A673 (cell line): ENCODE results near the gene DNAJA4. TPM values are rescaled to one million over a fixed set of nuclear protein-coding genes. Genes with fewer than 3 reads are reported as not detected.
A peak's percentile ranks its signal among the peaks of the same experiment; 100 is the strongest.

Experiments used
- BruUV-seq: library from RNA; stranded (reverse); fragments of 400-500 nt; replicated peaks from 2 replicates; lab custom pipeline; 2021; lab: Mats Ljungman, UMichigan
- CTCF ChIA-PET: fragments of 300-600 bp; sonication (Branson Sonifier 250); formaldehyde crosslinking; loops from one replicate; lab custom pipeline; 2022; ENCODE audit warnings: antibody characterized with exemption; lab: Charles Lee
- POLR2A ChIA-PET: fragments of 300-600 bp; sonication (Branson Sonifier 250); formaldehyde crosslinking; loops from one replicate; lab custom pipeline; 2022; ENCODE audit warnings: antibody characterized with exemption; ENCODE audit not compliant: low non-redundant PET; lab: Charles Lee
- DNase-seq: peaks from one replicate; pipeline ENCODE4 v3.0.0-alpha.2; 2015; ENCODE audit warnings: low spot score
- H3K27ac ChIP-seq: fragments of 200-600 bp; sonication (generic); 2 replicates; pipeline ENCODE4 v1.5.1; 2016; ENCODE audit warnings: mixed run types, low read depth, mild to moderate bottlenecking, mixed read lengths, antibody characterized with exemption, low read length; ENCODE audit not compliant: poor library complexity, severe bottlenecking
- H3K27me3 ChIP-seq: fragments of 200-600 bp; sonication (generic); replicated peaks from 2 replicates; pipeline ENCODE4 v1.6.1; 2017; ENCODE audit warnings: mixed run types, low read depth, mild to moderate bottlenecking, mixed read lengths, antibody characterized with exemption, low read length; ENCODE audit not compliant: insufficient read depth, poor library complexity
- H3K36me3 ChIP-seq: fragments of 200-600 bp; sonication (generic); 2 replicates; pipeline ENCODE4 v1.6.1; 2016; ENCODE audit warnings: mixed run types, mild to moderate bottlenecking, mixed read lengths, antibody characterized with exemption, low read length; ENCODE audit not compliant: insufficient read depth, poor library complexity, severe bottlenecking
- H3K4me1 ChIP-seq: fragments of 200-600 bp; sonication (generic); 2 replicates; pipeline ENCODE4 v1.6.1; 2017; ENCODE audit warnings: mixed run types, mild to moderate bottlenecking, mixed read lengths, antibody characterized with exemption, low read length; ENCODE audit not compliant: insufficient read depth, poor library complexity, severe bottlenecking
- H3K4me3 ChIP-seq: fragments of 200-600 bp; sonication (generic); 2 replicates; pipeline ENCODE4 v1.5.1; 2016; ENCODE audit warnings: low read depth, mixed run types, mild to moderate bottlenecking, mixed read lengths, low read length; ENCODE audit not compliant: poor library complexity, severe bottlenecking
- H3K9me3 ChIP-seq: fragments of 200-600 bp; sonication (generic); 2 replicates; pipeline ENCODE4 v1.6.1; 2016; ENCODE audit warnings: mixed run types, low read depth, mild to moderate bottlenecking, mixed read lengths, antibody characterized with exemption, low read length; ENCODE audit not compliant: poor library complexity, severe bottlenecking
- CTCF ChIP-seq: fragments of 300-800, 200-600 bp; sonication (generic); conservative IDR thresholded peaks from 2 replicates; pipeline ENCODE4 v1.5.1; 2017; ENCODE audit warnings: low read depth, mild to moderate bottlenecking, antibody characterized with exemption, low read length, moderate library complexity, mixed read lengths
- EZH2 ChIP-seq: fragments of 200-600 bp; sonication (generic); IDR thresholded peaks from 2 replicates; pipeline ENCODE4 v1.6.1; 2017; ENCODE audit warnings: borderline replicate concordance, low read depth, mild to moderate bottlenecking, mixed read lengths, antibody characterized with exemption, low read length; ENCODE audit not compliant: poor library complexity, severe bottlenecking
- intact Hi-C: fragments of 100-400 bp; cut with micrococcal nuclease; formaldehyde crosslinking; loops from one replicate; pipeline ENCODE4 v1.10.0; 2022; ENCODE audit not compliant: unreplicated experiment
- total RNA-seq: library from RNA; stranded (reverse); gene quantifications from 2 replicates; pipeline ENCODE4 v1.2.3, GENCODE V29; 2021

DNAJA4 gene
- total RNA-seq, 1 experiment from 2014 or later = 15.7 TPM

- intact Hi-C loops = no loop called here
- no peaks in the 10 kb centered on the region for H3K27me3 ChIP-seq
- CTCF ChIA-PET = no interaction called here
- H3K4me3 ChIP-seq = no peak overlapping the region
- no peak for DNase-seq
- TF ChIP-seq EZH2 = no peak
- TF ChIP-seq CTCF = no peak
- no TSS peak for BruUV-seq
- POLR2A ChIA-PET = no interaction called here
- H3K4me1 ChIP-seq = peaks cover 30% of the 10 kb centered on the region
- H3K36me3 ChIP-seq = no peaks in the 10 kb centered on the region
- H3K27ac ChIP-seq = peak overlapping the region; percentile 37
- H3K9me3 ChIP-seq = no peaks in the 10 kb centered on the region
Observed at GRCh38 chr15:78321041-78321570, 56.7 kb downstream of the DNAJA4 start.

GRCh38 chr15:78321786-78322185 lies 57.4 kb downstream of the DNAJA4 start:
- CTCF ChIA-PET = no interaction called here
- no peaks in the 10 kb centered on the region for H3K27me3 ChIP-seq
- no peak for DNase-seq
- peak overlapping the region; percentile 59 for H3K27ac ChIP-seq
- H3K36me3 ChIP-seq = no peaks in the 10 kb centered on the region
- no peak for TF ChIP-seq CTCF
- TF ChIP-seq EZH2 = no peak
- POLR2A ChIA-PET = no interaction called here
- peaks cover 23% of the 10 kb centered on the region for H3K4me1 ChIP-seq
- BruUV-seq = TSS peak; percentile 76
- intact Hi-C loops = no loop called here
- no peak overlapping the region for H3K4me3 ChIP-seq
- no peaks in the 10 kb centered on the region for H3K9me3 ChIP-seq

- H3K4me3 ChIP-seq = no peak overlapping the region
- ChIA-PET POLR2A (no interaction called here), CTCF (no interaction called here)
- no peaks in the 10 kb centered on the region for H3K36me3 ChIP-seq
- H3K27ac ChIP-seq = peak overlapping the region; percentile 59
- no peaks in the 10 kb centered on the region for H3K9me3 ChIP-seq
- intact Hi-C loops = no loop called here
- H3K4me1 ChIP-seq = peaks cover 22% of the 10 kb centered on the region
- no TSS peak for BruUV-seq
- TF ChIP-seq CTCF (no peak), EZH2 (no peak)
- DNase-seq = peak; percentile 96
- H3K27me3 ChIP-seq = no peaks in the 10 kb centered on the region
Observed at GRCh38 chr15:78322243-78322642, 57.9 kb downstream of the DNAJA4 start.
